Panc1 (cell line): ENCODE measurements around the gene CADM4.

Experiments
- POLR2AphosphoS5 ChIP-seq: IDR thresholded peaks from 2 replicates; pipeline ENCODE4 v1.6.1; 2012; ENCODE audit warnings: mild to moderate bottlenecking, low read depth, low read length, moderate library complexity
- TF ChIP-seq, protein P1 (sequence below): fragments of 450-650 bp; IDR thresholded peaks from 2 replicates; pipeline ENCODE4 v1.5.1; 2017; ENCODE audit warnings: mild to moderate bottlenecking
- TF ChIP-seq, protein P2 (sequence below), 2 experiments: IDR thresholded peaks; 2 replicates each; pipeline ENCODE4 v1.6.1; 2011 to 2012; ENCODE audit warnings: low read depth in 2 of 2, control low read depth in 1 of 2, low read length in 1 of 2, mild to moderate bottlenecking in 1 of 2, moderate library complexity in 1 of 2; ENCODE audit not compliant: insufficient read depth in 1 of 2

DNA sequence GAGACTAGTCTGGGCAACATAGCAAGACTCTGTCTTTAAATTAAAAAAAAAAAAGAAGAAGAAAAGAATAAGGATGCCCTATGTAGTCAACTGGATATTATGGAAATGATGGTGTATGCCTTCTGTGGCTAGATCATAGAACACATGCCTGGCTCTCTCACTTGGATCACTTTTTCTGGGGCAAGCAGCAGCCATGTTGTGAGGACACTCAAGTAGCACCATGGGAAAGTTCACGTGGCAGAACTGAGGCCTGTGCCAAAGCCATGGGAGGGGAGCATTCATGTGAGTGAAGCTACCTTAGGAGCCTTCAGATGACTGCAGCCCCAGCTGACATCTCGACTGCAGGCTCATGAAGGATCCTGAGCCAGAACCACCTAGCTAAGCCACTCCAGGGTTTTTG lies 18.4 kb upstream of the CADM4 start:
- TF ChIP-seq, protein P1, sequence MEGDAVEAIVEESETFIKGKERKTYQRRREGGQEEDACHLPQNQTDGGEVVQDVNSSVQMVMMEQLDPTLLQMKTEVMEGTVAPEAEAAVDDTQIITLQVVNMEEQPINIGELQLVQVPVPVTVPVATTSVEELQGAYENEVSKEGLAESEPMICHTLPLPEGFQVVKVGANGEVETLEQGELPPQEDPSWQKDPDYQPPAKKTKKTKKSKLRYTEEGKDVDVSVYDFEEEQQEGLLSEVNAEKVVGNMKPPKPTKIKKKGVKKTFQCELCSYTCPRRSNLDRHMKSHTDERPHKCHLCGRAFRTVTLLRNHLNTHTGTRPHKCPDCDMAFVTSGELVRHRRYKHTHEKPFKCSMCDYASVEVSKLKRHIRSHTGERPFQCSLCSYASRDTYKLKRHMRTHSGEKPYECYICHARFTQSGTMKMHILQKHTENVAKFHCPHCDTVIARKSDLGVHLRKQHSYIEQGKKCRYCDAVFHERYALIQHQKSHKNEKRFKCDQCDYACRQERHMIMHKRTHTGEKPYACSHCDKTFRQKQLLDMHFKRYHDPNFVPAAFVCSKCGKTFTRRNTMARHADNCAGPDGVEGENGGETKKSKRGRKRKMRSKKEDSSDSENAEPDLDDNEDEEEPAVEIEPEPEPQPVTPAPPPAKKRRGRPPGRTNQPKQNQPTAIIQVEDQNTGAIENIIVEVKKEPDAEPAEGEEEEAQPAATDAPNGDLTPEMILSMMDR = no peak
- TF ChIP-seq, protein P2, sequence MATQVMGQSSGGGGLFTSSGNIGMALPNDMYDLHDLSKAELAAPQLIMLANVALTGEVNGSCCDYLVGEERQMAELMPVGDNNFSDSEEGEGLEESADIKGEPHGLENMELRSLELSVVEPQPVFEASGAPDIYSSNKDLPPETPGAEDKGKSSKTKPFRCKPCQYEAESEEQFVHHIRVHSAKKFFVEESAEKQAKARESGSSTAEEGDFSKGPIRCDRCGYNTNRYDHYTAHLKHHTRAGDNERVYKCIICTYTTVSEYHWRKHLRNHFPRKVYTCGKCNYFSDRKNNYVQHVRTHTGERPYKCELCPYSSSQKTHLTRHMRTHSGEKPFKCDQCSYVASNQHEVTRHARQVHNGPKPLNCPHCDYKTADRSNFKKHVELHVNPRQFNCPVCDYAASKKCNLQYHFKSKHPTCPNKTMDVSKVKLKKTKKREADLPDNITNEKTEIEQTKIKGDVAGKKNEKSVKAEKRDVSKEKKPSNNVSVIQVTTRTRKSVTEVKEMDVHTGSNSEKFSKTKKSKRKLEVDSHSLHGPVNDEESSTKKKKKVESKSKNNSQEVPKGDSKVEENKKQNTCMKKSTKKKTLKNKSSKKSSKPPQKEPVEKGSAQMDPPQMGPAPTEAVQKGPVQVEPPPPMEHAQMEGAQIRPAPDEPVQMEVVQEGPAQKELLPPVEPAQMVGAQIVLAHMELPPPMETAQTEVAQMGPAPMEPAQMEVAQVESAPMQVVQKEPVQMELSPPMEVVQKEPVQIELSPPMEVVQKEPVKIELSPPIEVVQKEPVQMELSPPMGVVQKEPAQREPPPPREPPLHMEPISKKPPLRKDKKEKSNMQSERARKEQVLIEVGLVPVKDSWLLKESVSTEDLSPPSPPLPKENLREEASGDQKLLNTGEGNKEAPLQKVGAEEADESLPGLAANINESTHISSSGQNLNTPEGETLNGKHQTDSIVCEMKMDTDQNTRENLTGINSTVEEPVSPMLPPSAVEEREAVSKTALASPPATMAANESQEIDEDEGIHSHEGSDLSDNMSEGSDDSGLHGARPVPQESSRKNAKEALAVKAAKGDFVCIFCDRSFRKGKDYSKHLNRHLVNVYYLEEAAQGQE (IDR thresholded peaks at IDR 0.05; ENCODE audit: insufficient read depth in 1 of 2, low read depth in 2 of 2, low read length in 1 of 2) = no peak
- TF ChIP-seq POLR2AphosphoS5 = no peak
